DMS53 (cell line): Measurements from ENCODE around the gene KCTD20.

Experiments
- DNase-seq: peaks from one replicate; lab custom pipeline; 2025; lab: John Stamatoyannopoulos, UW

Gene KCTD20

GRCh38 chr6:36536873-36537547, 94.2 kb downstream of the KCTD20 start:
- no peak for DNase-seq

- DNase-seq, result no peak
Observed at GRCh38 chr6:36539814-36540568, 97.2 kb downstream of the KCTD20 start.
